Activated naive CD4-positive, alpha-beta T cell treated with anti-CD3 and anti-CD28 coated beads, Interleukin-2, amount 50 U/mL, for 24 hours (primary cell): ENCODE results near the gene LGI1.

Source experiments
- H3K27ac Mint-ChIP-seq: one replicate; pipeline ENCODE4 v1.8.0; 2021; ENCODE audit warnings: mild to moderate bottlenecking, mixed read lengths
- H3K27me3 Mint-ChIP-seq: one replicate; pipeline ENCODE4 v1.8.0; 2021; ENCODE audit warnings: mixed read lengths
- H3K36me3 Mint-ChIP-seq: one replicate; pipeline ENCODE4 v1.8.0; 2021; ENCODE audit warnings: mixed read lengths
- H3K4me1 Mint-ChIP-seq: one replicate; pipeline ENCODE4 v1.8.0; 2021; ENCODE audit warnings: mixed read lengths
- H3K4me3 Mint-ChIP-seq: one replicate; pipeline ENCODE4 v1.8.0; 2021; ENCODE audit warnings: mild to moderate bottlenecking, mixed read lengths
- H3K9me3 Mint-ChIP-seq: one replicate; pipeline ENCODE4 v1.8.0; 2021; ENCODE audit warnings: mixed read lengths

LGI1 gene

GRCh38 chr10:93749218-93749799, 8.4 kb upstream of the LGI1 start:
- Mint-ChIP-seq H3K27ac (no peak overlapping the region), H3K4me1 (peaks cover 5% of the 10 kb centered on the region), H3K4me3 (no peak overlapping the region), H3K27me3 (peaks cover 3% of the 10 kb centered on the region), H3K9me3 (no peaks in the 10 kb centered on the region), H3K36me3 (no peaks in the 10 kb centered on the region)

- H3K36me3 Mint-ChIP-seq: no peaks in the 10 kb centered on the region
- H3K27me3 Mint-ChIP-seq: peaks cover 5% of the 10 kb centered on the region
- H3K4me3 Mint-ChIP-seq: no peak overlapping the region
- H3K27ac Mint-ChIP-seq: no peak overlapping the region
- peaks cover 5% of the 10 kb centered on the region for H3K4me1 Mint-ChIP-seq
- H3K9me3 Mint-ChIP-seq: no peaks in the 10 kb centered on the region
These were observed 6.6 kb upstream of the LGI1 start for GRCh38 chr10:93751124-93751523.

- no peaks in the 10 kb centered on the region for H3K9me3 Mint-ChIP-seq
- H3K27ac Mint-ChIP-seq: no peak overlapping the region
- H3K27me3 Mint-ChIP-seq: peaks cover 7% of the 10 kb centered on the region
- no peaks in the 10 kb centered on the region for H3K36me3 Mint-ChIP-seq
- H3K4me3 Mint-ChIP-seq: peak overlapping the region; percentile 13
- peaks cover 5% of the 10 kb centered on the region for H3K4me1 Mint-ChIP-seq
These were observed 5.9 kb upstream of the LGI1 start for GRCh38 chr10:93751832-93752231.

- H3K4me3 Mint-ChIP-seq: no peak overlapping the region
- no peak overlapping the region for H3K27ac Mint-ChIP-seq
- H3K9me3 Mint-ChIP-seq: no peaks in the 10 kb centered on the region
- peaks cover 5% of the 10 kb centered on the region for H3K4me1 Mint-ChIP-seq
- peaks cover 11% of the 10 kb centered on the region for H3K27me3 Mint-ChIP-seq
- H3K36me3 Mint-ChIP-seq: no peaks in the 10 kb centered on the region
These were observed 5.0 kb upstream of the LGI1 start for GRCh38 chr10:93752761-93753160.

DNA sequence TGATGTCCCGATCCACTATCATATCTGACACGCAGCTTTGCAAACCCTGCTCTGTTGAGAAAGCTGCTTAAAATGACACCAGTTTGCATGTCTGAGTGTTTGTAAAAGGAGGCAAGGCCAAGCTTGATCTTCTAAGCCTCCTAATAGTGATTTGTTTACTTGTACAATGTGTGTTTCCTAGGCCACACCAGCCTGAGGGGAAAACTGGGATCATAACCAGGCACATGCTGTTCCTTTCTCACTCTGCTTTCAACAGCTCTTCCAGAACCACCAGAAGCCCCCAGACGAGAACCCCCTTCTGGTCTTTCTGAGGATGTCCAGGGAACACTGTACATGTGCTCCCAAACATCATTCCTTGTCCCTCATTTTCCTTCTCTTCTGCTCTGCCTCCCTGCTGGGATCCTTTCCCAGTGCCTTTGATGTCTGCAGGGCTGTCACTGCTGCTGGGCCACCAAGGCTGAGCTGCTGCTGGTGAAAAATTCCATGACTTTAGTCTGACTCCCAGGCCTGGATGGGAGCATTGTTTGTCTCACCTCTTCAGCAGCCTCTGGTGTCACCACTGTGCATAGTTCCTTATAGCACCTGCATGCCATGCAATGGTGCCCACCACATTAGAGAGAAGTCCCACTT, 4.0 kb upstream of the LGI1 start:
- no peak overlapping the region for H3K27ac Mint-ChIP-seq
- H3K4me3 Mint-ChIP-seq: no peak overlapping the region
- peaks cover 17% of the 10 kb centered on the region for H3K27me3 Mint-ChIP-seq
- H3K9me3 Mint-ChIP-seq: no peaks in the 10 kb centered on the region
- peaks cover 9% of the 10 kb centered on the region for H3K4me1 Mint-ChIP-seq
- H3K36me3 Mint-ChIP-seq: no peaks in the 10 kb centered on the region

DNA sequence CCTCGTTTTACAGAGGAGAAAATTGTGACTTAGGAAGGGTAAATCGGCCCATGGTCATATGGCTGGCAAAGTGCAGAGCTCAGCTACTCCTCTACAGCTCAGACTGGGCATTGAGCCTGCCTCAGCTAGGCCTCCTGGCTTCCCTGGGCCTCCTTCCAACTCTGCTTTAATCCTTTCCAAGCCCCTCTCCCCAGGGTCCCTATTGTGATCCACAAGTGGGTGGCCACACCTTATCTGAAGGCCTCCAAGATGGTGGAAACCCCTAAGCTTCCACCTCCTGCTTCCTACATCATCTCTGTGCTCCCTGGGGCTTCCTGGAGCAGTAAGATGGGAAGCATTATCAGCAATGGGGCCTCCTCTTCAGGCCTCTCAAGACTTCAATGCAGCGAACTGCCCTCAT, 3.0 kb upstream of the LGI1 start:
- peaks cover 24% of the 10 kb centered on the region for H3K27me3 Mint-ChIP-seq
- H3K36me3 Mint-ChIP-seq: no peaks in the 10 kb centered on the region

DNA sequence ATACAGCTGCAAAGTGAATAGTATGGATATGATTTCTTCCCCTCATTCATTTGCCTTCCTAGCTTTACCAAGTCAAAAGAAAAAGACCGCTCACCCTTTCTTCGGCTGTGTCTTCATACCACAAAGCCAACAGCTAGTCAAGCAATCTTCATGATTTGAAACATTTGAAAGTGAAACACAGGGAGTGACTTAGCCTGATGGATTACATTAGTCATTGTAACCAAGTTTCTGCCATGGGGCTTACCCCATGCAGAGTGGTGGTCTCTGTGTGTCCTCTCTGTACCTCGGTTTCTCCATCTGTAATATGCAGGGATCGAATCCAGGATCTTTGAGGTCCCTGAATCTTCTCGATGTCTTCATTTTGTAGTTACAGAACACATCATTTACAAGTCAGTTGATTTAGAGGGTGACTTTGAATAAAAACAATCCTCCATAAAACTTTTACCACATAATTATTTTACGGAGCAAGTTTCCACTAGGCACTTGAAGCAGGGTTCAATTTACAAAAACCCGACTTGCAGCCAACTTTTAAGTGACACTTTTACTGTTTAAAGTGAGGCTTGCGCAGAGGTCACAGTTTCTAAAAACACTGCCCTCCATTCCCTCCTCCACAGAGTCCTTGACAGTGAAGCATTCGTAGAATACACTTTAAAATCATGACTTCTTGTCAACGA, 2.2 kb upstream of the LGI1 start:
- Mint-ChIP-seq H3K36me3 (no peaks in the 10 kb centered on the region), H3K27me3 (peaks cover 24% of the 10 kb centered on the region), H3K4me3 (no peak overlapping the region), H3K9me3 (no peaks in the 10 kb centered on the region), H3K4me1 (peaks cover 9% of the 10 kb centered on the region), H3K27ac (no peak overlapping the region)

More for the DNA sequence above, 3.0 kb upstream of the LGI1 start:
- Mint-ChIP-seq H3K27ac (no peak overlapping the region), H3K4me3 (no peak overlapping the region), H3K9me3 (no peaks in the 10 kb centered on the region), H3K4me1 (peaks cover 9% of the 10 kb centered on the region)

- Mint-ChIP-seq H3K27me3 (peaks cover 28% of the 10 kb centered on the region), H3K36me3 (no peaks in the 10 kb centered on the region), H3K4me1 (peaks cover 9% of the 10 kb centered on the region), H3K27ac (no peak overlapping the region), H3K9me3 (no peaks in the 10 kb centered on the region), H3K4me3 (no peak overlapping the region)
These were observed 1.6 kb upstream of the LGI1 start for GRCh38 chr10:93756118-93756517.

GRCh38 chr10:93757136-93757535, 600 bp upstream of the LGI1 start:
- peaks cover 5% of the 10 kb centered on the region for H3K4me1 Mint-ChIP-seq
- no peak overlapping the region for H3K4me3 Mint-ChIP-seq
- no peak overlapping the region for H3K27ac Mint-ChIP-seq
- H3K27me3 Mint-ChIP-seq: peaks cover 30% of the 10 kb centered on the region
- H3K36me3 Mint-ChIP-seq: no peaks in the 10 kb centered on the region
- H3K9me3 Mint-ChIP-seq: no peaks in the 10 kb centered on the region

DNA sequence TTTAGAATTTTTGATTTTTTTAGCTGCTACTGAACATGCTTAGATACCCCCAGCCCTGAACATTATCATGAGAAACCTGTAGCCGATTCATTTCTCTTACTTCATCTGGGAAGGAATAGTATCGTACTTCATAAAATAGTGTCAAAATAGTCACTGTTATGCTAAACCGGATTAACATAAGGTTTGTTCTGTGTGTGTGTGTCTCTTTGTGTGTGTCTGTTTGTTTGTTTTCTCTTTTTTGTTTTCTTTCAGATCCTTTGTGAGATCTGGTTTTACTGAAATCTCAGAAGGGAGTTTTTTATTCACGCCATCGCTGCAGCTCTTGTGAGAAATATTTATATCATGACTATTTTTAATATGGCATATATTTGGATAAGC, 761 bp downstream of the LGI1 start:
- H3K4me3 Mint-ChIP-seq: no peak overlapping the region
- peaks cover 5% of the 10 kb centered on the region for H3K4me1 Mint-ChIP-seq
- H3K27ac Mint-ChIP-seq: no peak overlapping the region
- no peaks in the 10 kb centered on the region for H3K36me3 Mint-ChIP-seq
- H3K27me3 Mint-ChIP-seq: peaks cover 30% of the 10 kb centered on the region
- no peaks in the 10 kb centered on the region for H3K9me3 Mint-ChIP-seq

DNA sequence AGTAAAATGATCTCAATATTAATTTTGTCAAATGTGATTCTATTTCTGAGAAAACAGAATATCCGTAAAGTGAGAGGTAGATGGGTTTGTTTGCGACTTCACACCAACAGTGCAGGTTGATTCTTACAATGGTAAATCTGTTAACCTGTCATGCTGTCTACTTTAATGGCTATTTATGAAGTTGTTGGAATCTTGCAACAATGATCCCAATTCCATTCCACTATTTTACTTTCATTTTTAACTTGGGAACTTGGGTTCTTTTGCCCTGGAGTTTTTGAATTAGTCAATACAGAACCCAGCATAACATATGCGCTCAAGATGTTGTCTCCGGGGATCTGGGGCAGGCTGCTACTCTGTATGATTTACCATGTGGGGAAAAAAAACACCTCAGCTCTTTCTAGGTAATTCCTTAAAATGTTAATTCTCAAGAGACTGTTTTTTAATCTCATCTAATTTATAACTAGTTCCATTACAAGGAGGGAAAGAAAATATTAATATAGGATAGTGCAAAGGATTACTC, 1.2 kb downstream of the LGI1 start:
- no peaks in the 10 kb centered on the region for H3K9me3 Mint-ChIP-seq
- H3K27me3 Mint-ChIP-seq: peaks cover 30% of the 10 kb centered on the region
- no peak overlapping the region for H3K4me3 Mint-ChIP-seq
- no peak overlapping the region for H3K27ac Mint-ChIP-seq
- H3K4me1 Mint-ChIP-seq: peaks cover 5% of the 10 kb centered on the region
- no peaks in the 10 kb centered on the region for H3K36me3 Mint-ChIP-seq

DNA sequence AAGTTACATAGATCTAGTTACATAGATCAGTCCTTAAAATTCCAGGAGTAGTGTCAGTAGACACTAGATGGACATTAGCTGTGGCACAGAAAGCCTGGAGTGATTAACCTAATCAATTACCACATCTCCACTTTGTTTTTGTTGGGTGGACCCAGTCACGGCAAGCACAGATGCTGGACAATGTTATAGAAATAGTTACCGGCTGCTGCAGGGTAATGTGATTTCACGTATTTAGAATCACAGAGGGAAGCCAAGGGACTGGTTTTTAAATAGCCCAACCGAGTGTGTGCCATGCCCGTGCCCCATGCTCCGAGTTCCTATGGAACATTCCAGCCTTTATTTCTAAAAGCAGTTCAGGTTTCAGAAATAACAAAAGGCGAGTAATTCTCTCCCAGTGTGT, 2.8 kb downstream of the LGI1 start:
- Mint-ChIP-seq H3K27me3 (peaks cover 32% of the 10 kb centered on the region), H3K9me3 (no peaks in the 10 kb centered on the region), H3K36me3 (no peaks in the 10 kb centered on the region), H3K4me3 (no peak overlapping the region), H3K27ac (no peak overlapping the region), H3K4me1 (peaks cover 5% of the 10 kb centered on the region)

- H3K4me3 Mint-ChIP-seq: no peak overlapping the region
- H3K4me1 Mint-ChIP-seq: peaks cover 2% of the 10 kb centered on the region
- H3K9me3 Mint-ChIP-seq: no peaks in the 10 kb centered on the region
- no peaks in the 10 kb centered on the region for H3K36me3 Mint-ChIP-seq
- peaks cover 22% of the 10 kb centered on the region for H3K27me3 Mint-ChIP-seq
- no peak overlapping the region for H3K27ac Mint-ChIP-seq
These were observed 5.2 kb downstream of the LGI1 start for GRCh38 chr10:93762979-93763391.

DNA sequence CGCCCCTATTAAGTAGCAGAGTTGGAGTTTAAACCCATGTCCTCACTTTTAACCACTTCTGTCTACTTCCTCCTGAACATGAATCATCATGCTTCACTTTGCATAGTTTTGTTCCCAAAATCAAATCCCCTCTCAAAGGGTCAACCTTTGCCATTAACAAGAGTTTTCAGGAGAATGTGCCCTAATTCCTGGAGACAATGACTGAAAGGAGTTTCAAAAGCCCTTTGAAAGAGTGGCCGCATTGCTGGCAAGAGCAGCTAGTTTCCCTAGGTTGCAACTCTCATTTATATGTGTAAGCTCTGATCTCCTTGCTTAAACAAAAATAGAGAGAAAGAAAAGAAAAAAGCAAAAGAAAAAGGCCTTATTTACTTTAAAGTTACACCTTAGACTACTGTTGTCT, 9.2 kb downstream of the LGI1 start:
- Mint-ChIP-seq H3K4me3 (no peak overlapping the region), H3K9me3 (no peaks in the 10 kb centered on the region), H3K27ac (no peak overlapping the region), H3K4me1 (no peaks in the 10 kb centered on the region), H3K36me3 (no peaks in the 10 kb centered on the region), H3K27me3 (peaks cover 8% of the 10 kb centered on the region)

DNA sequence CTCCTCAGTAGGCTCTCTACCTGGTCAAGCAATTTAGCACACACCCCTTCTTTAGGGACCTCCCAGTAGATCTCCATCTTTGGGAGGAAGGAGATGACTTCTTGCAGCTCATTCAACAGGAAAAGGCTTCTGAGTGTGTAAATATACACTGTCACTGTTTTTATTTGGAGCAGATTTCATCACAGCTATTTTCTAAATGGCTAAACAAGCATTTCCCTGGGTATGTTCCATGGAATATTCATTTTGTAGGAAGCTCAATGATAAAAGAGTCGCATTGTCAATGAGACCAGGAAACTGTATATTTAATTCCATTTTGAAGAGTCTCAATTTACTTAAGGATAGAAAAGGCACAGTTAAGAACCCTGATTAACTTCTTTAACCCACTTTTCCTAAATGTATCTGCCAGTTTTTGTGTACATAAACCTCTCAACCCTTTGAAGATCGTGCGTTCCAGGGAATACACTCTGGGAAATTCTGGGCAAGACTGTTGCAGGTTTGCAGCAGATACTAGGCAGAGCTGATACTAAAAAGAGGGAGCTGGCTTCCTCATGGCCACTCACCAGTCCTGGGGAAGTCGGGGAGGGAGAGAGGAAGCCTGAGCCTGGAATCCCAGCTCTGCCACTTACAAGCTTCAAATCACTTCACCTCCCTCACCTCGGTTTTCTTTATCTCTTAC, 10.1 kb downstream of the LGI1 start:
- H3K27ac Mint-ChIP-seq: no peak overlapping the region

GRCh38 chr10:93768892-93769291, 11.2 kb downstream of the LGI1 start:
- no peak overlapping the region for H3K4me3 Mint-ChIP-seq
- H3K27me3 Mint-ChIP-seq: peaks cover 6% of the 10 kb centered on the region
- H3K27ac Mint-ChIP-seq: no peak overlapping the region
- no peaks in the 10 kb centered on the region for H3K9me3 Mint-ChIP-seq
- no peaks in the 10 kb centered on the region for H3K36me3 Mint-ChIP-seq
- no peaks in the 10 kb centered on the region for H3K4me1 Mint-ChIP-seq

More for the DNA sequence above, 10.1 kb downstream of the LGI1 start:
- Mint-ChIP-seq H3K9me3 (no peaks in the 10 kb centered on the region), H3K4me3 (no peak overlapping the region), H3K36me3 (no peaks in the 10 kb centered on the region), H3K4me1 (no peaks in the 10 kb centered on the region), H3K27me3 (peaks cover 6% of the 10 kb centered on the region)
